Hippocampal formation (tissue), 2 donors: ENCODE results near the gene SLC29A3.

Source experiments
- DNase-seq, 2 donors: peaks; one replicate each; lab custom pipeline; 2025; lab: John Stamatoyannopoulos, UW

SLC29A3 gene

GRCh38 chr10:71321386-71321785, 2.3 kb downstream of the SLC29A3 start:
- DNase-seq = no peak

- no peak for DNase-seq
These were observed 4.3 kb downstream of the SLC29A3 start for GRCh38 chr10:71323407-71323806.

- DNase-seq = no peak
These were observed 5.7 kb downstream of the SLC29A3 start for GRCh38 chr10:71324743-71325142.

GRCh38 chr10:71325267-71325666, 6.2 kb downstream of the SLC29A3 start:
- no peak for DNase-seq

GRCh38 chr10:71326464-71326881, 7.4 kb downstream of the SLC29A3 start:
- no peak for DNase-seq

GRCh38 chr10:71330789-71331404, 11.8 kb downstream of the SLC29A3 start:
- no peak for DNase-seq

- no peak for DNase-seq
These were observed 12.7 kb downstream of the SLC29A3 start for GRCh38 chr10:71331736-71332135.

GRCh38 chr10:71332466-71332865, 13.4 kb downstream of the SLC29A3 start:
- DNase-seq = no peak

- DNase-seq = no peak
These were observed 14.2 kb downstream of the SLC29A3 start for GRCh38 chr10:71333129-71333887.

- no peak for DNase-seq
These were observed 15.2 kb downstream of the SLC29A3 start for GRCh38 chr10:71334221-71334791.

GRCh38 chr10:71335173-71335708, 16.2 kb downstream of the SLC29A3 start:
- DNase-seq = no peak

- DNase-seq = no peak
These were observed 17.6 kb downstream of the SLC29A3 start for GRCh38 chr10:71336632-71337031.

GRCh38 chr10:71337219-71337701, 18.2 kb downstream of the SLC29A3 start:
- DNase-seq = no peak

- no peak for DNase-seq
These were observed 19.9 kb downstream of the SLC29A3 start for GRCh38 chr10:71338728-71339495.

GRCh38 chr10:71339796-71340589, 20.9 kb downstream of the SLC29A3 start:
- DNase-seq = no peak

GRCh38 chr10:71342573-71343391, 23.7 kb downstream of the SLC29A3 start:
- no peak for DNase-seq

- no peak for DNase-seq
These were observed 24.3 kb downstream of the SLC29A3 start for GRCh38 chr10:71343392-71343773.

- DNase-seq = no peak
These were observed 25.3 kb downstream of the SLC29A3 start for GRCh38 chr10:71344154-71344925.

- no peak for DNase-seq
These were observed 26.0 kb downstream of the SLC29A3 start for GRCh38 chr10:71344993-71345480.
